ENCODE results near the gene ANKDD1B.

Gene ANKDD1B

DNA sequence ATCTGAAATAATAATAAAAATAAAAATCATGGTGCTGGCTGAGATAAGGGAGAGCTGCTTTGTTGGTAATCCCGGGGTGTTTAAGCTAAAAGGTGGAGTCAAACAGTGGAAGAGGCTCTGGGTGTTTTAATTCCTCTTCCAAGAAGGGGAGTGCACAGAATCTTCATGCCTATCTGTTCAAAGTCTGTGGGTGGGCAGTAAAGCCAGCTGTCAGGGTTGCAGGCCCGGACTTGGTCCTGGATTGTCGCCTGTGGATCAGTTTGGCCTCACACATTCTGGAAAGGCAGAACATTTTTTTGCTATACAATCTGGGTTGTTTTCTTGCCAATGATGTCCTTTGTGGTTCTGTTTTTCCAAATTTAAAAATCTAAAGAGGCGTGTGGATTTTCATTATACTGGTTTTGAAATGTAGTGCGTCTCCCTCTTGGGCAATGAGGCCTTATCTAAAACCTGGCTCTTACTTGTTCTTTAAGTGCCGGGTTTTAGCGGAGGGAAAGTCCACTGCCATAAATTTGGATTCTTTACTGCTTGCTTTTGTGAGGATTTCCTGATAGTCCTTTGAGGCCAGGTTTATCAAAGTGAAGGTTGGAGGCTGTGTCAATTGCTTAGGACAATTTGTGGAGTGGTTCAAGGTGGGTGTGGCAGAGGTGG, 5.8 kb downstream of the ANKDD1B start:
- DNase-seq (ENCODE audit: low read depth in 3 of 3), result no peak

DNA sequence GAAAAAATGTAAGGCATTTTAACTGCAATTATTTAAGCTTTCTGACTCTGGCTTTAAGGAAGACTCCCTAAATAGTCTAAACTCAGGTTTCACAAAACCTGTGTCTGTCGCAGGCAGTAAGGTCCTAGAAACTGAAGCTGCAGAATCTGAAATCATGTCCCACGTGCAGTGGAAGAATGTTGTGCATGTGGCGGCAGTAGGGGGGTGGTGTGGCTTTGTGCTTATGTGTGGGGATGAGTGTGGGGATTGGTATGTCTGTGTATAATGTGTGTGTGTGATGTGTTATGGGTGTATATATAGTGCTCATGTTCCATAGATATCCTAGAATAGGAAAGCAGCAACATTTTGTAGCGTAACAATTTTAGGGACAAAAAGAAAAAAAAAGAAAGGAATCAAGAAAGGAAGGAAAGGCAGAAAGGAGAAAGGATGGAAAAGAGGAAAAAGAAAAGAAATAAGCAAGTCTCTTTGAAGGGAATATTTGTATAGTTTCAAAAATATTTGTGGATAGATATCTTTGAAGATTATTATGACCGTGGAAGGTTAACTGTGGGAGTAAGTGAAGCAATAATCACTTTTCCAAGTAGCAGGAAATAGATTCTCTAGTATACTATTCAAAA, 6.6 kb downstream of the ANKDD1B start:
- no peak for DNase-seq (ENCODE audit: low read depth in 3 of 3)

DNA sequence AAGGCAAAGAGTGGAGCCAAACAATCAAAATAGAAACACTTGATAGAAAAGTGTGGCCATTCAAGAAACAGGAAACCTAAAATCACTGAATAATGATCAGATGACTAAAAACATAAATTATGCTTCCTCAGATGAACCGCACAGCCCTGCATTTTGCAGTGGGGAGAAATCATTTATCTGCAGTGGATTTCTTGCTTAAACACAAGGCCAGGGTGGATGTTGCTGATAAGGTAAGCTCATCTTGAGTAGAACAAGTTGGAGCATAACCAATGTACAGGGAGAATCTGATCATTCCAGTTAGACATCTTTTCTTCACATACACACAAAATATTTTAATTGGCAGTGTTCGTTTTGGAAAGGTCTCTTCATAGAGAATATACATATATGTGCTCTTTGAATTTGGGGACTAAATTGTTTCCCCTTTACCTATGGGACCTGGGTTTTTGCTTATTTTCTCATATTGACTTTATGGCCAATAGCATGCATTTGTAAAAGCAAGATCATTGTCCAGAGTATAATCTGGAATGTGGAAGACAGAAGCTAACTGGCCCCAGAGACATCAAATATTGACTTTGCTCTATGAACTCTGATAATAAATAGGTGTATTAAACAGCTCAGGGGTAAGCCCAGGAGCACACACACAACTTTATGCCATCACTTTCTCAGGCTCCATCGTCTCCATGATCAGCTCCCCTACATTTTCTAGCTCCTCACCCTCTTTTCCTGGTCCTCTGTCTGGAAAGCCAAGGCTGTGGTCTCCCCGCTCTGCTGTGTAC, 9.1 kb downstream of the ANKDD1B start:
- no peak for DNase-seq (ENCODE audit: low read depth in 3 of 3)

DNA sequence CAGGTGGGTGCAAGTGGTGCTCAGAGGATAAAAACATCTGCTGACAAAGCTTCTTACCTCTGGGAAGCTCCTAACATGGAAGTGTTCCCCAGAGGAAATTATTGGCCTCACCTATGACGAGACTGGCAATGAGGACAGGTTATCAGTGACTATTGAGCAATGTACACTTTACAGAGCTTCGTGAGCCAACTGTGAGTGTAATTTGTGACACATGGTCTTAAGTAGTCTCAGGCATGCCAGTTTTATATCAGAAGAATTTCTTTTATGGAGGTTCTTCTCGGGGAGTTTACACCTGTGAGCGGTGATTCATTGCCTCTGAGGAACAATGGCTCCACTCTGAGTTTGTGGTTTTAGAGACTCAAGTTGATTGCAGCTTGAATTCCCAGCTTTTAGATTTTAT, 11.3 kb downstream of the ANKDD1B start:
- DNase-seq (ENCODE audit: low read depth in 3 of 3), result no peak

DNA sequence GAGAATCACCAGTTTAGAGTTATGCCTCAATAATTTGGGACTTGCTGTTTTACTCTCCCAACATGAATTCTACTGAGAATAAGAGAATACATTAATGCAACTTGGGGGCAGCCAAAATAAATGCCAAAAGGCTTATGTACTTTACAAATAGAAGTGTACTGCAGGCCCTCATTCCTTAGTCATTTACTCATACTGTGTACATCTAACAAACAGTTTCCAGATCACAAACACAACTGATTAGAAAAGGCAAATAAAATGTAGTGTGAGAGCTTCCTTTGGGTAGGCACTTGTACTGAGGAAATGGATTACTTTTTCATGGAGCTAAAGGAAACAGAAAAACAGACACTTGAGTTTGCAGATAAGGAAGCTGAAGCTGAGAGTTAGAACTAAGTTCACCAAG, 12.6 kb downstream of the ANKDD1B start:
- DNase-seq (ENCODE audit: low read depth in 3 of 3), result no peak

DNA sequence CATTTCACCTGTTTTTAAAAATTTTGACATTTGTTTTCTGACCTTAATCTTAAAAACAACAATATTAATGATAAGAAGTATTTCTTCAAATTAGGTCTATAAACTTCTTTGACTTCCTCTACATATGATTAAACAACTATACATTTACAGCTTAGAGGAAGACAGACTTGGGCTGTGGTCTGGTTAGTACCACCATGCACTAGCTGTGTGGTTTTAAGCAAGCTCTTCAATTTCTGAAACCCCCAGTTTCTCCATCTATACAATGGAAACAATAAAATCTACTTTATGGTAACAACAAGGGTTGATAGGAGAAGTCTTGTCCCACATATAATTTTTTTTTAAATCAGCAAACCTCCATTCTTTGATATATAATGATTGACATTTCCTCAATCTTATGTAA, 15.7 kb downstream of the ANKDD1B start:
- DNase-seq (ENCODE audit: low read depth in 3 of 3), result no peak

DNA sequence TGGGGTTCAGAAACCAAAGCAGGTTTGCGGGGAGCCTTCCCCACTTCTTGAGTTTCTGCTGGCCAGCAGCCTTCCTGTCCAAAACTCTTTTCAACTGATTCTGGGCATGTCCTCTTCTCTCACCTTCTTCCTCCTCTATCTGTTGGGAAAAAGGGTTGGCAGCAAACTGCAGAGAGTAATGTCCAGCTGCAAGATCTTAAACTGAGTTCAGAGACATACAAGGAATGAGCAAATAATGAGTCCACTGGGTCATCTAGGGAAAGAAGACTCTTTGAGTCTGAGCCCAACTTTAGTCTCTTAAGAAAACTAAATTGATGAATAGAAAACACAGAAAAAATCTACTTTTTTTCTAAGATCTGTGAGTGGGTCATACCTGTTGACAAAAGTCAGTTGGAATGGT, 16.5 kb downstream of the ANKDD1B start:
- DNase-seq (ENCODE audit: low read depth in 3 of 3), result no peak

DNA sequence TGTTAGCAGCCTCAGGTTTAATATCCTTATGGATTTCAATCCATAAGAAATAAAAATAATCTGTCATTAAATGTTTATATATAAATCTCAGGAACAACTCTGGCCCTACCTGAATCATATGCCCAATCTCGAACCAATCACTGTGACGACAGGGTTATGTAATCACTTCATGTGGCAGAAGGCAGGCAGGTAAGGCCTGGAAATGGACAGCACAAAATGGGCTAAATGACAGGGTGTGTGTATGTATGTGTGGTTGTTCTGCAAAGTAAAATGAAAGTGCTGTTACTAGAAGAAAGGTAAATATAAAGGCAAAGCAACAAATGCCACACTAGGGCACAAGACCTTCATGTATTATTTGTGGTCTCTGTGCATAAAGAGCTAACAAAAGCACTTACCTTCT, 19.6 kb downstream of the ANKDD1B start:
- DNase-seq (ENCODE audit: low read depth in 3 of 3), result no peak

DNA sequence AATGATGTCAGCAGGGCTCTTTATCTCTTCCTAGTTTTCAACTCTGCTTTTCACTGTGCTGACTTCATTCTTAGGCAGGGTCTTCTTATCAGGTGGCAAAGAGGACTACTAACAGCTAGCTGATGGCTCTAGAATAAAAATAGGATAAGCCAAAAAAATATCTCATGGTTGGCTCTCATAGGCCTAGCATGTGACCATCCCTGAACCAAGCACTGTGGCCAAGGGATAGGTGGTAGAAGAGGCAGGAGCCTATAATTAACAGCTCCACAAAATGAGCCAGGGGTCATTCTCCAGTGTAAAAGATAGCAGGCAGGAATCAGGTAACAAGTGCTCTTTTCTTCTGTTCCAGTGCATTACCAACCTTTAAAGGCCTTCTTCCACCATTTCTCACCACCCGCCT, 21.1 kb downstream of the ANKDD1B start:
- DNase-seq (ENCODE audit: low read depth in 3 of 3), result no peak

DNA sequence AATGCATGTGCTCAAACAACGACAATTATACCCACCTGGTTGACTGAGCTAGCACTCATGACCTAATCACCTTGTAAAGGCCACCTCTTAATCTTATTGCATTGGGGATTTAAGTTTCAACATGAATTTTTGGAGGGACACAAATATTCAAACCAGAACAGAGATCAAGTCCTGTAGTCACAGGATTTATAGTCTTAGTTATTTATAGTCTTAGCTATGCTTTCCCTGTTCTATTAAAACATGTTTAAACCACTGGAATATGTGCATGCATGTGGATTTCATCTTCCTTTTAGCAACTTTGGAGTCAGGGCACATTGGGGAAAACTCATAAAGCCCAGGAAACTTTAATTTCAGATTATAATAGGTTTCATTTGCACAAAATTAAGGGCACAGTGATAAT, 26.7 kb downstream of the ANKDD1B start:
- DNase-seq (ENCODE audit: low read depth in 3 of 3), result no peak

DNA sequence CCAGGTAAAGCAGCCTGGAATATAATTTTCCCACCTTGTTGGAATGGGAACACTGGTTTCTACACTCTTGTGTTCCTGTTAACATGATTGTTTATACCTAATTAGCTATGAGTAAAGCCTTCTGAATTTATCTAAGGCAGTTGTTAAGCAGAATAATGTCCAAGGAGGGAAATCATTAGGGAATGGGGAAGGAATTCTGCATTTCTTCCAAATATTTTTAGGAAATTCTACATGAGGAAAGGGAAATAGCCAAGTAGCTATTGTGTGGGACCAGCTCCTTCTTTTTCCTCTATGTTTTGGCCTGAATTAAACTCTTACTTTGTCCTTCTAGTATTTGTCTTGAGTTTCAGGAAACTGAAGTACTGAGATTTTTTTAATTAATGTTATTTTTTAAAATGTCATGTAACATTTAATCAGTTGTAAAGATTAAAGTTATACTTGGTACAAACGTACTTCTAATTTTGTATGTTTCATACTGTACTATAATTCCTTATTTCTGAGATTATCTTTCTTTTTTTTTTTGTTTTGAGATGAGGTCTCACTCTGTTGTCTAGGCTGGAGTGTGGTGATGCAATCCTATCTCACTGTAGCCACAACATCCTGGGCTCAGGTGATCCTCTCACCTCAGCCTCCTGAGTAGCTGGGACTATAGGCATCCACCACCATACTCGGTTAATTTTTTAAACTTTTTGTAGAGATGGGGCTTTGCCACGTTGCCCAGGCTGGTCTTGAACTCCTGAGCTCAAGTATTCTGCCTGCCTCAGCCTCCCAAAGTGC, 28.5 kb downstream of the ANKDD1B start:
- DNase-seq (ENCODE audit: low read depth in 3 of 3), result no peak

DNA sequence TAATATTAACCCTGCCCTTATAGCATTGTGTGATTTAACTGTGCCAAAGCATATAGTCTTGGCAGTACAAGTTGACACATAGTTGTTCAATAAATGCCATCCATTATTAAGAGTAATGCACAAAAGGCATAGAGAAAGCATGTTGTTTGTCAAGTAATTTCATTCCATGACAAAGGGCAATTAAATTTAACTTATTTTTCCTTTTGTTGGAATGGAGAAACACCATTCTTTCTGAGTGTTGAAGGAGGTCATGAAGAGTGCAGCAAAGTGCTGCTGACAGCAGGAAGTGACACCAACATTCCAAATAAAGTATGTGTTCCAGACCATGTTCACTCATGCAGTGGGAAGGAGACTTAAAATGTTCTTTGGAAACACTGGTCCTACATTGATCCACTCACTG, 29.1 kb downstream of the ANKDD1B start:
- no peak for DNase-seq (ENCODE audit: low read depth in 3 of 3)

DNA sequence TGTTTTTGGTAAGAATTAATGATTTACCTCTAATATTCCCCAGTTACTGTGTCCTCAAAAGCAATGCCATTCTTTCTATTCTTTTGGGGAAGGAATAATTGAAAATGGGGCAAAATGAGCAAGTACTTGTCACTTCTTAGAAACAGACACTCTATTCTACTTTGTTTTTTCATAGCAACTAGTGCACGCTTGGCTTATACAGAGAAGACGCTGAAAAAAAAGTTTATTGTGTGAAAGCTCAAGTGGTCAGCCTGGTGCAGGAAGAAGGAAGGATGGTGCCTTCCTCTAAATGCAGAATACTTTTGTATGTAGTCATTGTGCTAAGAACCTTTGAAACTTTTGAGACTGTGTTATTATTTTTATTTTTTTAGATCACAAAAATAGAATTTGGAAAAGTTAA, 29.6 kb downstream of the ANKDD1B start:
- DNase-seq (ENCODE audit: low read depth in 3 of 3), result no peak

DNA sequence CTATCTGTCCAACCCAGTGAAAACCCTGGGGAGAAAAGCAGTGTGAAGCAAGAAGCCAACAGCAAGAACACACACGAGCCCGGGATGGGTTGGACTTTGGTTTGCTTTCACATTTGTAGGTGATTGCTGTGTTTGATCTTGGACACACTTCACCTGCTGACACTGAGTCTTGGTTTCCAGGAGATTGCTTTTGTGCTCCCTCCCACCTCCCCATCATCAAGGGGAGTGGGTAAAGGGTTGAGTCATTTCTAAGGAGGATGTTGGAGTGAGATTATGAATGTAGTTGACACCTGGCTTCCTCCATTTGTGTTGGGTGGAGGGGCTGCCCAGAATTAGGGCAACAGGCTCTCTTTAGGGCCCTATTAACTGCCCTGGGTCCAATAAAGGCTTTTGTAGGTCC, 37.5 kb downstream of the ANKDD1B start:
- DNase-seq (ENCODE audit: low read depth in 3 of 3), result no peak

DNA sequence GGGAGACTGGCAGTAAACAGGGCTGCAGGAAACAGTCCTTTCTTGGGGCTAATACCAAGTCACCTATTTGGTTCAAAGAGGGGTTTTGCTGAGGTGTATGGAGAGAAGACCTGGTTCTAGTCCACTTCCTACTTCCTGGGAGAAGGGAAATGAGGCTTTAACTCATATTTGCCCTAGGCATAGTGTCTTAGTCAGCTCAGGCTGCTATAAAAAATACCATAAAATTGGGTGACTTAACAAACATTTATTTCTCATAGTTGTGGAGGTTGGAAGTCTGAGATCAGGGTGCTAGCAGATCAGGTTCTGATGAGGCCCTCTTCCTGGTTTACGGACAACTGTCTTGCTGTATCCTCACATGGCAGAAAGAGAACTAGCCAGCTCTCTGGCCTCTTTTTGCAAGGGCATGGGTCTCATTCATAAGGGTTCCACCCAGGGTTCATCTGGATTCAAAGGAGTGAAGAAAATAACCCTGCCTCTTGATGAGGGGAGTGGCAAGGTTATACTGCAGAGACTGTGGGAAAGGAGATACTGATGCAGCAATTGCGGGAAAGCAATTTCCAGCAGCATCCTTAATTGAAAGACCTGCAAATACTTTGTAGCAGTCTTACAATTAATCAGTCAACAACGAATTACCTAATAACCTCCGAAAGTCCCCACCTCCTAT, 40.5 kb downstream of the ANKDD1B start:
- DNase-seq (ENCODE audit: low read depth in 3 of 3), result no peak

DNA sequence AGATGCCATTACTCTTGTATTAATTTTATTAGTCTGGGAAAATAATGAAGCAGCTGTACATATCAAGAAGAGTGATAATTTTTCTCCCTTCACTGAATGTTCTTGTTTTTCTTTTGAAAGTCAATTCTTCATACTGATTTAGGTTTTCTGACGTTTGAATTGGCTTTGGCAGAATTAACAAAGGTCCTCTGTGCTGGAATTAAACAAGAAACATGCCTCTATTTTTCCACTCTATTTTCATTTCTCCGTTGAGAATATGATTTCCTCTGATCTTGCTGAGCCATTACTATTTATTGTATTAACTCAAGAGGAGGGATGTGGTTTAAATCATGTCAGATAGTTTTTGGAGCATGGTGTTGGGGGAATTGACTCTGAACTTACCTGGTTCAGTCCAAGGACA, 42.3 kb downstream of the ANKDD1B start:
- DNase-seq (ENCODE audit: low read depth in 3 of 3), result no peak

DNA sequence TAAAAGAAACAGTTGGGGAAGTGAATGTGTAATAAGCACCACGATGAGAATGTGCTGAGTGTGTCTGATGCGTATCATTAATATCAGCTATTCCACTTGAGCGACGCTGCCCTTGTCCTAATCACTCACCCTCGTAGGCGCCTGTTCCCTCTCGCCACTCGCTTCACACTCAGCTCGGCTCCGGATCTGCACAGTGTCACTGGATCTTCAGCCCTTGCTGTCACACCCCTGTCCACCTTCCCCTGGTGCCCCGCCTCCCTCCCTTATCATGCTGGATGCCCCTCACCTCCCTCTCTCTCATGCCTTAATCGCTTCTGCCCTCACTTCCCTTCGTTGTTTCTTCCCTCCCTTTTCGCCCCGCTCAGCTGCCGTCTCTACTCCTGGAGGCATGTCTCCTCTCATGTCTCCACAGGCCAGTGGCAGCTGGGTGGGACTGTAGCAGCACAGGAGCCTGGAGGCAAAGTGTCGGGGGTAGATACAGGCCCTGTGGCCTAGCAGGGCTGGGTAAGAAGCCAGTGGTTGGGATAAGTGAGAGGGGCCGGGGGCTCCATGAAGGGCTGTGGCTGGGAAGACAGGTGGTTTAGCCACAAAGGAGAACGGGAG, 43.5 kb downstream of the ANKDD1B start:
- DNase-seq (ENCODE audit: low read depth in 3 of 3), result no peak

DNA sequence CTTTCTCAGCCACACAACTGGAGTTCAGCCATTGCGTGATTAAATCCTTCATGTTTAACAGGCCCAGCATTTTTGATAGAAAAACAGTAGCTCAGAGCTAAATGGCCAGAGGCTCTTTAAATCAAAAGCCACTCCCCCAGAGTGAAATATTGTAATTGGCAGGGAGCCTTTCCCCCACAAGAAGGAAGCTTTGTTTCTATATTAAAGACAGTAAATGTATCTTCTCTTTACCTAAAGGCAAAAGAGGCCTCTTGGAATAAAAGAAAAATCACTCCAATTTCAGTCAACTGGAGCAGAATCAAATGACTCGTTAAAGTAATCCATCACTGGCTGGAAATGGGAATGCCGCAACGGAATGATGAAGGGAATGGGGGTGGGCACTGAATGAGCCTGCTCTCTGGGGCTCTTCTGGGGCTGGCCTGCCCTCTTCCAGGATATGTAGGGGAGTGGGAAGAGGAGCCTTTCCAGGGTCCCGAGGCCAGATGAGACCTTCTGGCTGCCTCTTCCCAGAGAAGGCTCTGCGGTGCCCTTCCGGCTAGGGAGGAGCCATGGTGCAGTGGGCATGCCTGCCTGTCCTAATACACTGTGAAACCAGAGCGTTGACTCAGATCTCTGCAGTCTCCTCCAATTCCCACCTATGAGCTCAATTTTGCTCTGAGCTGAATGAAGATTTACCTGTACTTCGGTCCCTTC, 45.2 kb downstream of the ANKDD1B start:
- no peak for DNase-seq (ENCODE audit: low read depth in 3 of 3)

DNA sequence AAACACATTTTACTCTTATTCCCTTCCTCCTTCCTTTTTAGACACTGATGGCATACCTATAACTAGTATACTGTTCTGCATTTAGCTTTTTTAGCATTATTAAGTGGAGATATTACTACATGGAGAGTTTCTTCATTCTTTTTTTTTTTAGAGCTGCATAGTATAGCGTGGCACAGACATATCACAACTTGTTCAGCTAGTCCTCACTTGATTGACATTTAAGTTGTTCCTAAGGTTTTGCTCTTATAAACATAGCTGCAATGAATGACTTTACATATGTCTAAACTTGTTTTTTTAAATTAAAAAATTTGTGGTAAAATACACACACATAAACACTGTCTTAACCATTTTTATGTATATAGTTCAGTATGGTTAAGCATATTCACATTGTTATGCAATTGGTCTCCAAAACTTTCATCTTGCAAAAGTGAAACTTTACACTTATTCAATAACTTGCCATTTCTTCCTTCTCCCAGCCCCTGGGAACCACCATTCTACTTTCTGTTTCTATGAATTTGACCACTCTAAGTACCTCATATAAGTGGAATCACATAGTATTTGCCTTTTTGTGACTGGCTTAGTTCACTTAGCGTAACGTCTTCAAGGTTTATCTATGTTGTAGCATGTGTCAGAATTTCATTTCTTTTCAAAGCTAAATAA, 48.7 kb downstream of the ANKDD1B start:
- DNase-seq (ENCODE audit: low read depth in 3 of 3), result no peak
